Thymus (tissue), 11 donors: ENCODE results near the gene CELSR2. TPM values are rescaled to one million over a fixed set of nuclear protein-coding genes. Genes with fewer than 3 reads are reported as not detected.

Source experiments
- DNase-seq, 9 donors: peaks; one replicate each; pipeline ENCODE4 v3.0.0-alpha.2; 2013; ENCODE audit warnings: low spot score in 9 of 9, low read depth in 6 of 9, missing footprints in 1 of 9
- H3K27ac ChIP-seq, 2 donors: one replicate each; pipeline ENCODE4 v1.5.1; 2013; ENCODE audit warnings: control low read depth in 1 of 2, low read depth in 1 of 2, low read length in 1 of 2, mild to moderate bottlenecking in 1 of 2, moderate library complexity in 1 of 2
- H3K27me3 ChIP-seq, 2 donors: one replicate each; pipeline ENCODE4 v1.5.1; 2013; ENCODE audit warnings: low read length in 1 of 2; ENCODE audit not compliant: control insufficient read depth in 2 of 2, insufficient read depth in 1 of 2
- H3K36me3 ChIP-seq, 2 donors: one replicate each; pipeline ENCODE4 v1.5.1; 2013; ENCODE audit warnings: low read length in 1 of 2, mild to moderate bottlenecking in 1 of 2, moderate library complexity in 1 of 2; ENCODE audit not compliant: control insufficient read depth in 2 of 2, insufficient read depth in 2 of 2
- H3K4me1 ChIP-seq, 2 donors: one replicate each; pipeline ENCODE4 v1.5.1; 2013; ENCODE audit warnings: low read length in 2 of 2; ENCODE audit not compliant: control insufficient read depth in 2 of 2, insufficient read depth in 2 of 2
- H3K4me3 ChIP-seq, 2 donors: one replicate each; pipeline ENCODE4 v1.5.1; 2013; ENCODE audit warnings: low read length in 2 of 2, control low read depth in 1 of 2, mild to moderate bottlenecking in 1 of 2
- H3K9me3 ChIP-seq, 2 donors: one replicate each; pipeline ENCODE4 v1.5.1; 2013; ENCODE audit warnings: low read length in 1 of 2, mild to moderate bottlenecking in 1 of 2; ENCODE audit not compliant: control insufficient read depth in 2 of 2, insufficient read depth in 1 of 2
- WGBS: extraction: QIAGEN DNeasy Blood & Tissue Kit; methylation state at CpG from one replicate; pipeline ENCODE4 v1.1.7; 2013; 5-methylcytosine and 5-hydroxymethylcytosine counted together
- polyA plus RNA-seq: library from polyadenylated mRNA; stranded (reverse); fragments of 200-250 nt; gene quantifications from one replicate; pipeline ENCODE4 v1.2.3, GENCODE V29; 2013
- total RNA-seq: library from RNA; stranded (reverse); fragments of 120-200 nt; gene quantifications from one replicate; pipeline ENCODE4 v1.2.4, GENCODE V29; 2013
- donor health status: healthy.

CELSR2 gene
- total and polyA plus RNA-seq, 2 donors = 1.2 to 2.5 TPM

DNA sequence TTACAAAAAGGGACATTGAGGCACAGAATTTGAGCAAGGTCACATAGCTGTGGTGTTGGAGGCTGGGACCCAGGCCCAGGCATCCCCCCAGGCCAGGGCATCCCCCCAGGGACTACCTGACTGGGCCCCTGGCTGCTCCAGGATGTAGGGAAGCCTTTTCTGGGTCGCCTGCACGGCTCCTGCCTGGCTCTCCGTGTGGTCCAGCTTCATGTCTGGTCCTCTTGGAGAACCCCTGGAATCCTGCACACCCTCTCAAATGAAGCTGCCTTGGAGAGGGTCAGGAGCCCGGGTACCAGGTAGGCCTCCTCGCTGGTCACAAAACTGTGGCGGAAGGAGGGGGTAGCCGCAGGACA lies 919 bp upstream of the CELSR2 start:
- H3K4me1 ChIP-seq = peaks cover 9 to 16% of the 10 kb centered on the region in 2 donors
- WGBS = 98% methylated on average over 7 of the region's 7 CpGs

DNA sequence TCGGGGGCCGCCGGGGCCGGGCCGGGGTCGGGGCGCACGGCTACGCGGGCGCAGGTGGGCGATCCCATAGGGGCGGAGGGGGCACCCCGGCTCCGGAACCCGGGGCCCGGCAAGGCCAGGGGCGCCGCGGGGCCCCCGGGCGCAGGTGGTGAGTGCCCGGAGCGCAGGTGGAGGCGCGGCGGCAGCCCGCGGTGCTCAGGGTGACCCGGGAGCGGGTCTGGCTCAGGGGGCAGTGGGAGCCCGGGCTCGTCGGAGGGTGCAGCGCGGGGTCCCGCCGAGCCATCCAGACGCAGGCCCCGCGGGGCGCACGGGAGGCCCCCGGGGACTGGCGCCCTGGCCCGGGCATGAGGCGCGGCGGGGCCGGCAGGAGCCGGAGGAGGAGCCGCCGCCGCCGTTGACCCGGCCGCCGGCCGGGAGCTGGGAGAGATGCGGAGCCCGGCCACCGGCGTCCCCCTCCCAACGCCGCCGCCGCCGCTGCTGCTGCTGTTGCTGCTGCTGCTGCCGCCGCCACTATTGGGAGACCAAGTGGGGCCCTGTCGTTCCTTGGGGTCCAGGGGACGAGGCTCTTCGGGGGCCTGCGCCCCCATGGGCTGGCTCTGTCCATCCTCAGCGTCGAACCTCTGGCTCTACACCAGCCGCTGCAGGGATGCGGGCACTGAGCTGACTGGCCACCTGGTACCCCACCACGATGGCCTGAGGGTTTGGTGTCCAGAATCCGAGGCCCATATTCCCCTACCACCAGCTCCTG lies 489 bp downstream of the CELSR2 start:
- 3% methylated on average over 80 of the region's 80 CpGs for WGBS
- Histone ChIP-seq H3K27me3 (peaks cover 10 to 39% of the 10 kb centered on the region in 2 donors), H3K4me1 (peaks cover 9 to 26% of the 10 kb centered on the region in 2 donors), H3K27ac (no peak overlapping the region), H3K9me3 (peaks cover 0 to 15% of the 10 kb centered on the region in 2 donors), H3K36me3 (no peaks in the 10 kb centered on the region), H3K4me3 (peak overlapping the region; percentile 23 to 76)
- DNase-seq = no peak

More for the DNA sequence above, 919 bp upstream of the CELSR2 start:
- Histone ChIP-seq H3K9me3 (peaks cover 0 to 15% of the 10 kb centered on the region in 2 donors), H3K4me3 (no peak overlapping the region), H3K27me3 (peaks cover 10 to 43% of the 10 kb centered on the region in 2 donors), H3K27ac (no peak overlapping the region), H3K36me3 (no peaks in the 10 kb centered on the region)
- DNase-seq = no peak

- Histone ChIP-seq H3K4me1 (peaks cover 9 to 29% of the 10 kb centered on the region in 2 donors), H3K9me3 (peaks cover 0 to 15% of the 10 kb centered on the region in 2 donors), H3K4me3 (peak overlapping the region; percentile 23 to 76), H3K27me3 (peaks cover 10 to 39% of the 10 kb centered on the region in 2 donors), H3K27ac (no peak overlapping the region), H3K36me3 (no peaks in the 10 kb centered on the region)
- WGBS = 95% methylated on average over 33 of the region's 33 CpGs
- no peak for DNase-seq
Measured at GRCh38 chr1:109250454-109251276, 1.3 kb downstream of the CELSR2 start.

DNA sequence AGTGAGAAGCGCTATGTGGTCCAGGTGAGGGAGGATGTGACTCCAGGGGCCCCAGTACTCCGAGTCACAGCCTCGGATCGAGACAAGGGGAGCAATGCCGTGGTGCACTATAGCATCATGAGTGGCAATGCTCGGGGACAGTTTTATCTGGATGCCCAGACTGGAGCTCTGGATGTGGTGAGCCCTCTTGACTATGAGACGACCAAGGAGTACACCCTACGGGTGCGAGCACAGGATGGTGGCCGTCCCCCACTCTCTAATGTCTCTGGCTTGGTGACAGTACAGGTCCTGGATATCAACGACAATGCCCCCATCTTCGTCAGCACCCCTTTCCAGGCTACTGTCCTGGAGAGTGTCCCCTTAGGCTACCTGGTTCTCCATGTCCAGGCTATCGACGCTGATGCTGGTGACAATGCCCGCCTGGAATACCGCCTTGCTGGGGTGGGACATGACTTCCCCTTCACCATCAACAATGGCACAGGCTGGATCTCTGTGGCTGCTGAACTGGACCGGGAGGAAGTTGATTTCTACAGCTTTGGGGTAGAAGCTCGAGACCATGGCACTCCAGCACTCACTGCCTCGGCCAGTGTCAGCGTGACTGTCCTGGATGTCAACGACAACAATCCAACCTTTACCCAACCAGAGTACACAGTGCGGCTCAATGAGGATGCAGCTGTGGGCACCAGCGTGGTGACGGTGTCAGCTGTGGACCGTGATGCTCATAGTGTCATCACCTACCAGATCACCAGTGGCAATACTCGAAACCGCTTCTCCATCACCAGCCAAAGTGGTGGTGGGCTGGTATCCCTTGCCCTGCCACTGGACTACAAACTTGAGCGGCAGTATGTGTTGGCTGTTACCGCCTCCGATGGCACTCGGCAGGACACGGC lies 2.2 kb downstream of the CELSR2 start:
- DNase-seq = no peak
- no peaks in the 10 kb centered on the region for H3K36me3 ChIP-seq
- WGBS = 96% methylated on average over 32 of the region's 32 CpGs
- peaks cover 0 to 15% of the 10 kb centered on the region in 2 donors for H3K9me3 ChIP-seq
- H3K27ac ChIP-seq = no peak overlapping the region
- peaks cover 10 to 39% of the 10 kb centered on the region in 2 donors for H3K27me3 ChIP-seq
- H3K4me3 ChIP-seq = no peak overlapping the region
- H3K4me1 ChIP-seq = peaks cover 9 to 29% of the 10 kb centered on the region in 2 donors

GRCh38 chr1:109252167-109252892 lies 3.0 kb downstream of the CELSR2 start:
- no peak for DNase-seq
- Histone ChIP-seq H3K4me1 (peaks cover 9 to 29% of the 10 kb centered on the region in 2 donors), H3K36me3 (no peaks in the 10 kb centered on the region), H3K27me3 (peaks cover 10 to 38% of the 10 kb centered on the region in 2 donors), H3K9me3 (peaks cover 0 to 15% of the 10 kb centered on the region in 2 donors), H3K4me3 (no peak overlapping the region), H3K27ac (no peak overlapping the region)
- WGBS = 97% methylated on average over 31 of the region's 31 CpGs

GRCh38 chr1:109252893-109253802 lies 3.8 kb downstream of the CELSR2 start:
- Histone ChIP-seq H3K27me3 (peaks cover 10 to 33% of the 10 kb centered on the region in 2 donors), H3K4me3 (no peak overlapping the region), H3K4me1 (peaks cover 9 to 29% of the 10 kb centered on the region in 2 donors), H3K36me3 (no peaks in the 10 kb centered on the region), H3K9me3 (peaks cover 0 to 15% of the 10 kb centered on the region in 2 donors), H3K27ac (no peak overlapping the region)
- 93% methylated on average over 33 of the region's 33 CpGs for WGBS
- no peak for DNase-seq

DNA sequence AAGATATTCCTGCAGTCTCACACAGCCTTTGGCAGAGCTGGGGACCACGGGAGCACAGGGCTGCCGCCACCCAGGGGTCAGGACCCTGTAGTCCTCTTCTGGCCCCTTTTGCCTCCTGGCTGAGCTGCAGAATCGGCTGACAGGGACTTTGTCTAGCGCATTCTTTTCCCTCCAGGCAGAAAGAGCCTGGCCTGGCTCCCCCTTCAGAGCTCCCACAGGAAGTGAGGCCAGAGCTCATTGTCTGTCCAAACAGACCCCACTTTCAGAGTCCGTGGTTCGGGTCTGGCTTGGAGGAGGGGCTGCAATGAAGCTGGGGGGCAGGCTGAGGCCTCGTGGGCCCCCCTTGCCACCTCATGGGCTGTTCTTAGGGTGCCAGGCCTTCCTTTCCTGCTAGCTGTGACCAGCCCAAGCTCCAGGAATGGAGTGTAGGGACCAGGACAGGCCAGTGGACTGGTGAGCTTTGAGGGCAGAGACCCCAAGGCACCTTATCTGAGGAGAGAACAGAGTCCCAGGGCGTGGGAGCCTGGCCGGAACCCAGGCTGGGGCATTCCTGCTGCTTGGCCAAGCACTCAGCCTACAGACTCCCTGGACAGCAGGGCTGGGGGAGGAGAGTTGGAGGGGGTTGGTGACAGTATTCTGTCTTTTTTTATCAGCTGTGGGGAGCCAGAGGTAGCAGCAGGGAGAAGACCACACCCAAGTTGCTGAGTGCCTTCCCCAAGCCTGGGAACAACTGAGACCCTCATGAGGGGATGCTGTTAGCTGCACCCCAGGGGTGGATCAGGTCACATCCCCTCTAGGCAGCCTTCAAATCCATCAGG lies 4.7 kb downstream of the CELSR2 start:
- 79% methylated on average over 9 of the region's 9 CpGs for WGBS
- H3K4me3 ChIP-seq = no peak overlapping the region
- peaks cover 8 to 24% of the 10 kb centered on the region in 2 donors for H3K4me1 ChIP-seq
- H3K36me3 ChIP-seq = no peaks in the 10 kb centered on the region
- no peak for DNase-seq
- peaks cover 10 to 25% of the 10 kb centered on the region in 2 donors for H3K27me3 ChIP-seq
- H3K27ac ChIP-seq = peak overlapping the region in 1 of 2 donors; percentile 9
- H3K9me3 ChIP-seq = peaks cover 0 to 11% of the 10 kb centered on the region in 2 donors
